Astrocyte (in vitro differentiated cells and primary cell): ENCODE results near the gene FSD1L.

ENCODE experiments used
- EZH2 ChIP-seq: IDR thresholded peaks from 2 replicates; pipeline ENCODE4 v1.6.1; 2012; ENCODE audit warnings: mild to moderate bottlenecking, low read length, inconsistent platforms; ENCODE audit not compliant: insufficient read depth
- TF ChIP-seq, protein P1 (sequence below): IDR thresholded peaks from 2 replicates; pipeline ENCODE4 v1.5.1; 2011; ENCODE audit warnings: low read depth, mild to moderate bottlenecking, inconsistent platforms, low read length, moderate library complexity; ENCODE audit not compliant: insufficient read depth

- no peak for TF ChIP-seq EZH2
- TF ChIP-seq, protein P1, sequence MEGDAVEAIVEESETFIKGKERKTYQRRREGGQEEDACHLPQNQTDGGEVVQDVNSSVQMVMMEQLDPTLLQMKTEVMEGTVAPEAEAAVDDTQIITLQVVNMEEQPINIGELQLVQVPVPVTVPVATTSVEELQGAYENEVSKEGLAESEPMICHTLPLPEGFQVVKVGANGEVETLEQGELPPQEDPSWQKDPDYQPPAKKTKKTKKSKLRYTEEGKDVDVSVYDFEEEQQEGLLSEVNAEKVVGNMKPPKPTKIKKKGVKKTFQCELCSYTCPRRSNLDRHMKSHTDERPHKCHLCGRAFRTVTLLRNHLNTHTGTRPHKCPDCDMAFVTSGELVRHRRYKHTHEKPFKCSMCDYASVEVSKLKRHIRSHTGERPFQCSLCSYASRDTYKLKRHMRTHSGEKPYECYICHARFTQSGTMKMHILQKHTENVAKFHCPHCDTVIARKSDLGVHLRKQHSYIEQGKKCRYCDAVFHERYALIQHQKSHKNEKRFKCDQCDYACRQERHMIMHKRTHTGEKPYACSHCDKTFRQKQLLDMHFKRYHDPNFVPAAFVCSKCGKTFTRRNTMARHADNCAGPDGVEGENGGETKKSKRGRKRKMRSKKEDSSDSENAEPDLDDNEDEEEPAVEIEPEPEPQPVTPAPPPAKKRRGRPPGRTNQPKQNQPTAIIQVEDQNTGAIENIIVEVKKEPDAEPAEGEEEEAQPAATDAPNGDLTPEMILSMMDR = no peak
Measured at GRCh38 chr9:105497704-105498103, 49.9 kb downstream of the FSD1L start.
